ENCODE measurements around the gene PCDHGA6. TPM values are rescaled to one million over a fixed set of nuclear protein-coding genes. Genes with fewer than 3 reads are reported as not detected.

The PCDHGA6 gene
- total RNA-seq, 1 donor from 2014 or later: 1.4 TPM

DNA sequence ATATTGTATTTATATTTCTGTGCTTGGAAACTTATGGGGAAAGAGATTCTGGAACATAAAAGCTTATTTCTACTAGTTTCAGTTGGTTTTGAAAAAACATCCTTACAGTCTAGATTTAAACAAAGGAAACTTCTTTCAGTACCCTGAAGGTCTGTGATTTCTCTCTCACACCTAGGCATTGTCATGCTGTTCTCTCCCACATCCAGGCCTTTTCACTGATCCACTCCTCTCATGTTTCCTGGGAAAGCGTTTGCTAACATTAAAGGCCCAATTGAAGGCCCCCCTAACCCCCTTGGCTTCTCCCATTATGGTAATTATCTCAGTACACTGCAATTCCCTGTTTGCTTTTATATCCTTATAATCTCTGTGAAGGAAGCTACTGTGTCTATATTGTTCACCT lies 30.9 kb upstream of the PCDHGA6 start:
- no peaks in the 10 kb centered on the region for H3K36me3 ChIP-seq
- DNase-seq (ENCODE audit: low spot score): no peak
- H3K4me3 ChIP-seq: no peak overlapping the region
- Mint-ChIP-seq H3K27ac (no peak overlapping the region), H3K4me1 (no peaks in the 10 kb centered on the region), H3K4me3 (no peak overlapping the region), H3K36me3 (peaks cover 6% of the 10 kb centered on the region), H3K27me3 (ENCODE audit: insufficient read depth, low read depth) (peaks cover 9% of the 10 kb centered on the region), H3K9me3 (peaks cover 60% of the 10 kb centered on the region)
- no peaks in the 10 kb centered on the region for H3K27me3 ChIP-seq
- no peak overlapping the region for H3K4me2 ChIP-seq
- TF ChIP-seq, protein P1, sequence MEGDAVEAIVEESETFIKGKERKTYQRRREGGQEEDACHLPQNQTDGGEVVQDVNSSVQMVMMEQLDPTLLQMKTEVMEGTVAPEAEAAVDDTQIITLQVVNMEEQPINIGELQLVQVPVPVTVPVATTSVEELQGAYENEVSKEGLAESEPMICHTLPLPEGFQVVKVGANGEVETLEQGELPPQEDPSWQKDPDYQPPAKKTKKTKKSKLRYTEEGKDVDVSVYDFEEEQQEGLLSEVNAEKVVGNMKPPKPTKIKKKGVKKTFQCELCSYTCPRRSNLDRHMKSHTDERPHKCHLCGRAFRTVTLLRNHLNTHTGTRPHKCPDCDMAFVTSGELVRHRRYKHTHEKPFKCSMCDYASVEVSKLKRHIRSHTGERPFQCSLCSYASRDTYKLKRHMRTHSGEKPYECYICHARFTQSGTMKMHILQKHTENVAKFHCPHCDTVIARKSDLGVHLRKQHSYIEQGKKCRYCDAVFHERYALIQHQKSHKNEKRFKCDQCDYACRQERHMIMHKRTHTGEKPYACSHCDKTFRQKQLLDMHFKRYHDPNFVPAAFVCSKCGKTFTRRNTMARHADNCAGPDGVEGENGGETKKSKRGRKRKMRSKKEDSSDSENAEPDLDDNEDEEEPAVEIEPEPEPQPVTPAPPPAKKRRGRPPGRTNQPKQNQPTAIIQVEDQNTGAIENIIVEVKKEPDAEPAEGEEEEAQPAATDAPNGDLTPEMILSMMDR (IDR thresholded peaks at IDR 0.05): no peak
- TF ChIP-seq EZH2 (IDR thresholded peaks at IDR 0.05) (no peak), EZH2phosphoT487 (IDR thresholded peaks at IDR 0.05) (no peak)
- H3K4me1 ChIP-seq: no peaks in the 10 kb centered on the region
- no peaks in the 10 kb centered on the region for H3F3A ChIP-seq (ENCODE audit: low read depth)
- no peak overlapping the region for H2AFZ ChIP-seq (replicated peaks)
- H3K9me3 ChIP-seq (ENCODE audit: low read depth): peaks cover 18% of the 10 kb centered on the region
- H3K27ac ChIP-seq: no peak overlapping the region
- H4K20me1 ChIP-seq (ENCODE audit: low read depth): no peaks in the 10 kb centered on the region
- H3K79me2 ChIP-seq (ENCODE audit: low read depth): no peaks in the 10 kb centered on the region
- H3K9ac ChIP-seq: no peak overlapping the region

DNA sequence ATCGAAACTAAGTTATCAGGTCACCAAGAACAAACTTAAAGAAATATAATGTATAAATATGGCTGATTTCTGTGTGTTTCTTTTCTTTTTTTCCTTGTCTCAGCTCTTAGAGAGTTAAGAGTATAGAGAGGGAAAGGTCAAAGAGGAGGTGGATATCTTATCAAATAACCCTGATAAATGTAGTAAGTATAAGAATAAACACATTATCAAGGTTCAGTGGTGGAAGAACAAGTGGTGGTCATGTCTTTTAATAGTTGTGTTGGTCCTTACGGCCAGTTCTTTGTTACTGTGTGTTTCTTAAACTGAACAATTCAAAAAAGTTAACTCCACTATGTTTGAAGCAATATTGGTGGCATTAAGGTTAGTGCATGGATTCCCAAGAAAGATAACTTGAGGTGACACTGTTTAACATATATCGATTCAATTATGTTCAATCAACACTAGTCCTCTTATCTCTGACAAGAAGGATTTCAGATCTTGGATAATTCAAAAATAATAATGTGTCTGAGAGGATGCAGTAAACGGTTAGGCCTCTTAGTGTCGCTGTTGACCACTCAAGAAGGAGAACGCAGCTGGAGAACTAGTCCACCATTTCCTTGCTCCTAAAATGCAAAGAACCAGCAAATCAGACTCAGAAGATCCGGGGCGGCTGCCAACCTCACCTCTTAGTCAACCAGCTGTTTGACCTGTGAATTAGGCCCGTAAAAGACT lies 30.3 kb upstream of the PCDHGA6 start, which contains the start of gene PCDHGA3:
Gene PCDHGA3 (plus strand): TSS at position 588 of the 711 bp plus-strand sequence. CDS start 205 bp downstream, outside the sequence.
- Histone ChIP-seq H3K27me3 (no peaks in the 10 kb centered on the region), H3K79me2 (ENCODE audit: low read depth) (no peaks in the 10 kb centered on the region), H2AFZ (replicated peaks) (peak within 1 kb of the TSS; percentile 42), H3K4me2 (no peak within 1 kb of the TSS), H3K9ac (no peak within 1 kb of the TSS), H3F3A (ENCODE audit: low read depth) (no peaks in the 10 kb centered on the region), H4K20me1 (ENCODE audit: low read depth) (no peaks in the 10 kb centered on the region), H3K4me1 (no peaks in the 10 kb centered on the region), H3K4me3 (no peak within 1 kb of the TSS), H3K9me3 (ENCODE audit: low read depth) (peaks cover 18% of the 10 kb centered on the region), H3K36me3 (no peaks in the 10 kb centered on the region), H3K27ac (no peak within 1 kb of the TSS)
- H3K4me3 Mint-ChIP-seq: no peak within 1 kb of the TSS
- peaks cover 9% of the 10 kb centered on the region for H3K27me3 Mint-ChIP-seq (ENCODE audit: insufficient read depth, low read depth)
- peaks cover 6% of the 10 kb centered on the region for H3K36me3 Mint-ChIP-seq
- DNase-seq (ENCODE audit: low spot score): no peak
- H3K4me1 Mint-ChIP-seq: no peaks in the 10 kb centered on the region
- TF ChIP-seq, protein P1 (IDR thresholded peaks at IDR 0.05): peak; percentile 45
- TF ChIP-seq EZH2 (IDR thresholded peaks at IDR 0.05) (no peak), EZH2phosphoT487 (IDR thresholded peaks at IDR 0.05) (no peak)
- H3K27ac Mint-ChIP-seq: no peak within 1 kb of the TSS
- peaks cover 55% of the 10 kb centered on the region for H3K9me3 Mint-ChIP-seq

DNA sequence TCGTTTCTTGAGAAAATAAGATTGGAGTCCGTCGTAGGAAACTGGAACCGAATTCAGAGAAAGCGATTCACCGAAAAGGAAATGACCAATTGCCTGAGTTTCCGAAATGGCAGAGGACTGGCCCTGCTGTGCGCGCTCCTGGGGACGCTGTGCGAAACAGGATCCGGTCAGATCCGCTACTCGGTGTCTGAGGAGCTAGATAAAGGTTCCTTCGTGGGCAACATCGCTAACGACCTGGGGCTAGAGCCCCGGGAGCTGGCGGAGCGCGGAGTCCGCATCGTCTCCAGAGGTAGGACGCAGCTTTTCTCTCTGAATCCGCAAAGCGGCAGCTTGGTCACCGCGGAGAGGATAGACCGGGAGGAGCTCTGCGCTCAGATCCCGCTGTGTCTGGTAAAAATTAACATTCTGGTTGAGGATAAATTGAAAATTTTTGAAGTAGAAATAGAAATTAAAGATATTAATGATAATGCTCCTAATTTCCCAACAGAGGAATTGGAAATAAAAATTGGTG lies 29.7 kb upstream of the PCDHGA6 start:
- Histone ChIP-seq H3K4me2 (no peak overlapping the region), H2AFZ (replicated peaks) (peak overlapping the region; percentile 42), H3K36me3 (no peaks in the 10 kb centered on the region), H3K4me1 (no peaks in the 10 kb centered on the region), H3K79me2 (ENCODE audit: low read depth) (no peaks in the 10 kb centered on the region), H3F3A (ENCODE audit: low read depth) (no peaks in the 10 kb centered on the region), H3K27ac (no peak overlapping the region), H3K9ac (no peak overlapping the region), H4K20me1 (ENCODE audit: low read depth) (no peaks in the 10 kb centered on the region), H3K9me3 (ENCODE audit: low read depth) (peaks cover 18% of the 10 kb centered on the region), H3K4me3 (no peak overlapping the region), H3K27me3 (no peaks in the 10 kb centered on the region)
- Mint-ChIP-seq H3K9me3 (peaks cover 51% of the 10 kb centered on the region), H3K36me3 (peaks cover 6% of the 10 kb centered on the region), H3K4me3 (no peak overlapping the region), H3K4me1 (no peaks in the 10 kb centered on the region), H3K27ac (no peak overlapping the region), H3K27me3 (ENCODE audit: insufficient read depth, low read depth) (peaks cover 7% of the 10 kb centered on the region)
- DNase-seq (ENCODE audit: low spot score): no peak
- TF ChIP-seq, protein P1 (IDR thresholded peaks at IDR 0.05): no peak
- TF ChIP-seq EZH2phosphoT487 (IDR thresholded peaks at IDR 0.05): no peak
- no peak for TF ChIP-seq EZH2 (IDR thresholded peaks at IDR 0.05)

Measured in neural progenitor cell (in vitro differentiated cells).